HG03159 (cell line): ENCODE data around the gene ZNF205.
"Not testable (repeated sequence)": the region's sequence is repeated elsewhere in the genome, so short reads cannot be mapped to it uniquely, and the experiment has no call there.

Experiments used
- ATAC-seq: cut with Tn5 transposase; IDR thresholded peaks from one replicate; pipeline ENCODE4 v1.9.1; 2021; ENCODE audit warnings: mild to moderate bottlenecking, moderate library complexity; ENCODE audit not compliant: unreplicated experiment

The ZNF205 gene

GRCh38 chr16:3131755-3132377 is 19.5 kb downstream of the ZNF205 start:
- no peak for ATAC-seq

- no peak for ATAC-seq
Observed at GRCh38 chr16:3133844-3134243, 21.5 kb downstream of the ZNF205 start.

- peak; percentile 88 for ATAC-seq
Observed at GRCh38 chr16:3134338-3135125, 22.1 kb downstream of the ZNF205 start, which contains the start of gene ZNF213. ZNF213 (plus strand) TSS chr16:3135029; CDS start chr16:3137281, 2,252 bp downstream.

GRCh38 chr16:3135126-3135715 is 22.8 kb downstream of the ZNF205 start:
- peak; percentile 31 for ATAC-seq

GRCh38 chr16:3137267-3137666 is 24.9 kb downstream of the ZNF205 start:
- ATAC-seq: no peak

GRCh38 chr16:3138342-3138741 is 26.0 kb downstream of the ZNF205 start:
- no peak for ATAC-seq

- ATAC-seq: no peak
Observed at GRCh38 chr16:3138823-3139426, 26.5 kb downstream of the ZNF205 start.

- ATAC-seq: not testable (repeated sequence)
Observed at GRCh38 chr16:3139561-3139960, 27.2 kb downstream of the ZNF205 start.

GRCh38 chr16:3140603-3141427 is 28.4 kb downstream of the ZNF205 start:
- ATAC-seq: no peak

GRCh38 chr16:3141781-3142311 is 29.5 kb downstream of the ZNF205 start:
- no peak for ATAC-seq

- no peak for ATAC-seq
Observed at GRCh38 chr16:3142327-3142726, 29.9 kb downstream of the ZNF205 start.

- no peak for ATAC-seq
Observed at GRCh38 chr16:3142770-3143169, 30.4 kb downstream of the ZNF205 start.

- ATAC-seq: no peak
Observed at GRCh38 chr16:3143189-3143588, 30.8 kb downstream of the ZNF205 start.

- ATAC-seq: no peak
Observed at GRCh38 chr16:3143598-3144320, 31.4 kb downstream of the ZNF205 start.

- ATAC-seq: no peak
Observed at GRCh38 chr16:3144321-3144983, 32.1 kb downstream of the ZNF205 start.

- ATAC-seq: no peak
Observed at GRCh38 chr16:3145151-3145550, 32.8 kb downstream of the ZNF205 start.

- no peak for ATAC-seq
Observed at GRCh38 chr16:3145660-3146059, 33.3 kb downstream of the ZNF205 start.

GRCh38 chr16:3147046-3147756 is 34.8 kb downstream of the ZNF205 start:
- no peak for ATAC-seq

GRCh38 chr16:3147757-3148104 is 35.3 kb downstream of the ZNF205 start:
- ATAC-seq: no peak
